Lung (tissue), 12 donors: ENCODE measurements around the gene TMEM61. TPM values are rescaled to one million over a fixed set of nuclear protein-coding genes. Genes with fewer than 3 reads are reported as not detected.

ENCODE experiments used
- ATAC-seq: fragments of 200-7000 bp; cut with Tn5 transposase; one replicate; pipeline ENCODE4 v1.9.1; 2020; ENCODE audit warnings: moderate number of reproducible peaks; ENCODE audit not compliant: insufficient read depth, low FRiP score
- DNase-seq, 3 donors: peaks; one replicate each; pipeline ENCODE4 v3.0.0-alpha.2; 2013 to 2017
- H3K27ac ChIP-seq, 2 donors: one replicate each; pipeline ENCODE4 v1.5.1; 2013; ENCODE audit warnings: mild to moderate bottlenecking in 2 of 2, moderate library complexity in 2 of 2, control low read depth in 1 of 2, inconsistent platforms in 1 of 2, low read depth in 1 of 2, low read length in 1 of 2
- H3K27me3 ChIP-seq, 3 donors: one replicate each; pipeline ENCODE4 v1.5.1; 2013; ENCODE audit warnings: low read length in 2 of 3; ENCODE audit not compliant: control insufficient read depth in 3 of 3, insufficient read depth in 3 of 3
- H3K36me3 ChIP-seq, 4 donors: one replicate each; pipeline ENCODE4 v1.5.1; 2013; ENCODE audit warnings: low read length in 4 of 4, mild to moderate bottlenecking in 1 of 4, moderate library complexity in 1 of 4; ENCODE audit not compliant: control insufficient read depth in 4 of 4, insufficient read depth in 4 of 4
- H3K4me1 ChIP-seq, 5 donors: one replicate each; pipeline ENCODE4 v1.5.1; 2013; ENCODE audit warnings: low read length in 5 of 5, mild to moderate bottlenecking in 2 of 5, moderate library complexity in 1 of 5; ENCODE audit not compliant: control insufficient read depth in 5 of 5, insufficient read depth in 5 of 5
- H3K4me3 ChIP-seq: one replicate; pipeline ENCODE4 v1.5.1; 2013; ENCODE audit warnings: mild to moderate bottlenecking, control low read depth, moderate library complexity
- H3K9ac ChIP-seq, 2 donors: one replicate each; pipeline ENCODE4 v1.5.1; 2013; ENCODE audit warnings: low read length in 2 of 2, control low read depth in 1 of 2; ENCODE audit not compliant: insufficient read depth in 1 of 2
- H3K9me3 ChIP-seq, 4 donors: one replicate each; pipeline ENCODE4 v1.5.1; 2013; ENCODE audit warnings: low read length in 3 of 4, mild to moderate bottlenecking in 1 of 4, moderate library complexity in 1 of 4; ENCODE audit not compliant: control insufficient read depth in 4 of 4, insufficient read depth in 3 of 4
- WGBS, 2 donors: extraction: QIAGEN DNeasy Blood & Tissue Kit; methylation state at CpG; one replicate each; pipeline ENCODE4 v1.1.7; 2013; 5-methylcytosine and 5-hydroxymethylcytosine counted together
- polyA plus RNA-seq, 2 donors: library from polyadenylated mRNA; stranded (reverse); fragments of 200-250 nt; gene quantifications; one replicate each; pipeline ENCODE4 v1.2.1, GENCODE V29; 2013
- total RNA-seq, 2 donors: library from RNA; depleted of rRNA in 1 of 2; stranded (reverse); fragments of >200 nt in 1 of 2; gene quantifications; one replicate each; pipeline ENCODE4 v1.2.1, GENCODE V29; 2014 to 2021
- TF ChIP-seq, protein P1 (sequence below): IDR thresholded peaks from 2 replicates; pipeline ENCODE4 v1.5.1; 2012; ENCODE audit warnings: mild to moderate bottlenecking; ENCODE audit errors: control extremely low read depth, extremely low read depth
- donor health status: control.
- donor health status: control.
- donor health status: Bipolar disorder and iron deficiency.
- donor health status: healthy.
- donor health status: DM: yes; HTN: yes; CAD: no.

TMEM61 gene
- total and polyA plus RNA-seq, 4 donors = 0.91 to 2.1 (median 1.3) TPM

GRCh38 chr1:55041613-55042012 is 61.2 kb downstream of the TMEM61 start:
- DNase-seq = no peak
- peaks cover 0 to 1% (median 0%) of the 10 kb centered on the region in 4 donors for H3K36me3 ChIP-seq
- peaks cover 0 to 20% (median 0%) of the 10 kb centered on the region in 5 donors for H3K4me1 ChIP-seq
- H3K9me3 ChIP-seq = no peaks in the 10 kb centered on the region
- 77 to 99% methylated on average over 3 of the region's 3 CpGs for WGBS, 2 donors
- TF ChIP-seq, protein P1, sequence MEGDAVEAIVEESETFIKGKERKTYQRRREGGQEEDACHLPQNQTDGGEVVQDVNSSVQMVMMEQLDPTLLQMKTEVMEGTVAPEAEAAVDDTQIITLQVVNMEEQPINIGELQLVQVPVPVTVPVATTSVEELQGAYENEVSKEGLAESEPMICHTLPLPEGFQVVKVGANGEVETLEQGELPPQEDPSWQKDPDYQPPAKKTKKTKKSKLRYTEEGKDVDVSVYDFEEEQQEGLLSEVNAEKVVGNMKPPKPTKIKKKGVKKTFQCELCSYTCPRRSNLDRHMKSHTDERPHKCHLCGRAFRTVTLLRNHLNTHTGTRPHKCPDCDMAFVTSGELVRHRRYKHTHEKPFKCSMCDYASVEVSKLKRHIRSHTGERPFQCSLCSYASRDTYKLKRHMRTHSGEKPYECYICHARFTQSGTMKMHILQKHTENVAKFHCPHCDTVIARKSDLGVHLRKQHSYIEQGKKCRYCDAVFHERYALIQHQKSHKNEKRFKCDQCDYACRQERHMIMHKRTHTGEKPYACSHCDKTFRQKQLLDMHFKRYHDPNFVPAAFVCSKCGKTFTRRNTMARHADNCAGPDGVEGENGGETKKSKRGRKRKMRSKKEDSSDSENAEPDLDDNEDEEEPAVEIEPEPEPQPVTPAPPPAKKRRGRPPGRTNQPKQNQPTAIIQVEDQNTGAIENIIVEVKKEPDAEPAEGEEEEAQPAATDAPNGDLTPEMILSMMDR = no peak
- ATAC-seq = no peak
- H3K4me3 ChIP-seq = no peak overlapping the region
- H3K9ac ChIP-seq = no peak overlapping the region
- no peak overlapping the region for H3K27ac ChIP-seq
- H3K27me3 ChIP-seq = peaks cover 0 to 52% (median 37%) of the 10 kb centered on the region in 3 donors

Other genes with a start within 250 kb of the TMEM61 start
- gene PARS2, start 216.1 kb upstream of the TMEM61 start, total RNA-seq = 1 to 10 TPM; 2.4 to 4.3 TPM
- 1 to 10 TPM; 1.3 to 2.9 TPM for gene PARS2, start 216.1 kb upstream of the TMEM61 start, polyA plus RNA-seq
- gene TTC22, start 179.3 kb upstream of the TMEM61 start, total RNA-seq = 1 to 10 TPM; 3.4 to 6.6 TPM
- gene TTC22, start 179.3 kb upstream of the TMEM61 start, polyA plus RNA-seq = 1 to 10 TPM; 2.9 to 3.7 TPM
- 100 to 1,000 TPM; 433 to 735 TPM for gene DHCR24, start 93.4 kb upstream of the TMEM61 start, total RNA-seq
- gene DHCR24, start 93.4 kb upstream of the TMEM61 start, polyA plus RNA-seq = 100 to 1,000 TPM; 269 to 439 TPM
- not detected for gene BSND, start 18.3 kb downstream of the TMEM61 start, total RNA-seq
- gene BSND, start 18.3 kb downstream of the TMEM61 start, polyA plus RNA-seq = under 1 TPM in 1 of 2 donors, not detected in 1; 0.02 TPM
- gene PCSK9, start 58.9 kb downstream of the TMEM61 start, total RNA-seq = 10 to 100 TPM; 26.6 to 47.2 TPM
- 10 to 100 TPM; 13.0 to 15.5 TPM for gene PCSK9, start 58.9 kb downstream of the TMEM61 start, polyA plus RNA-seq
- gene USP24, start 234.7 kb downstream of the TMEM61 start, total RNA-seq = 10 to 100 TPM; 36.7 to 77.8 TPM
- gene USP24, start 234.7 kb downstream of the TMEM61 start, polyA plus RNA-seq = 10 to 100 TPM in 1 of 2 donors, 1 to 10 TPM in 1; 7.8 to 10.6 TPM